SK-N-SH (cell line): Measurements from ENCODE around the gene MAS1L. TPM values are rescaled to one million over a fixed set of nuclear protein-coding genes. Genes with fewer than 3 reads are reported as not detected.
A peak's percentile ranks its signal among the peaks of the same experiment; 100 is the strongest.

Experiments
- CTCF ChIA-PET: fragments of 300-600, 350-600 bp; formaldehyde crosslinking; extraction: SDS; loops from one replicate; lab custom pipeline; 2021; lab: Yijun Ruan, JAX
- POLR2A ChIA-PET: fragments of 350-600 bp; sonication (Branson Sonifier 250); formaldehyde crosslinking; extraction: SDS; loops from one replicate; lab custom pipeline; 2020; ENCODE audit warnings: antibody characterized with exemption, inconsistent platforms; lab: Yijun Ruan, JAX
- DNase-seq: peaks from one replicate; pipeline ENCODE4 v3.0.0; 2012
- H2AFZ ChIP-seq: fragments of 200-600 bp; sonication (generic); 2 replicates; pipeline ENCODE4 v1.8.1; 2016; ENCODE audit warnings: antibody characterized with exemption, mild to moderate bottlenecking, low read depth
- H3F3A ChIP-seq: fragments of 200-600 bp; sonication (generic); replicated peaks from 2 replicates; pipeline ENCODE3; 2016; ENCODE audit warnings: antibody characterized with exemption, mild to moderate bottlenecking; ENCODE audit not compliant: insufficient read depth
- H3K27ac ChIP-seq, 2 experiments: fragments of 200-500 bp in 1 of 2; fragments of 200-600 bp in 1 of 2; sonication (Bioruptor generic) in 1 of 2; sonication (generic), shearing (Covaris generic) in 1 of 2; 2 replicates each; pipeline versions ENCODE4 v1.5.1 to v1.6.1; 2014 to 2016; ENCODE audit warnings: low read depth in 2 of 2, inconsistent platforms in 1 of 2, low read length in 1 of 2, mild to moderate bottlenecking in 1 of 2, mixed read lengths in 1 of 2
- H3K27me3 ChIP-seq: fragments of 200-600 bp; sonication (generic), shearing (Covaris generic); 2 replicates; pipeline ENCODE4 v1.6.1; 2016; ENCODE audit warnings: mixed run types; ENCODE audit not compliant: insufficient read depth
- H3K36me3 ChIP-seq, 2 experiments: fragments of 200-500 bp in 1 of 2; fragments of 200-600 bp in 1 of 2; sonication (Bioruptor generic) in 1 of 2; sonication (generic) in 1 of 2; replicated peaks in 1 of 2; 2 replicates each; pipeline versions ENCODE3 to v1.5.1; 2014 to 2016; ENCODE audit warnings: low read length in 1 of 2, mild to moderate bottlenecking in 1 of 2; ENCODE audit not compliant: insufficient read depth in 2 of 2, control insufficient read depth in 1 of 2
- H3K4me1 ChIP-seq, 2 experiments: fragments of 200-500 bp in 1 of 2; fragments of 200-600 bp in 1 of 2; sonication (Bioruptor generic) in 1 of 2; sonication (generic), shearing (Covaris generic) in 1 of 2; 2 replicates each; pipeline versions ENCODE4 v1.5.1 to v1.6.1; 2014 to 2016; ENCODE audit warnings: low read depth in 1 of 2, low read length in 1 of 2, mixed run types in 1 of 2; ENCODE audit not compliant: insufficient read depth in 2 of 2, control insufficient read depth in 1 of 2
- H3K4me2 ChIP-seq: fragments of 200-600 bp; sonication (generic), shearing (Covaris generic); 2 replicates; pipeline ENCODE4 v1.6.1; 2017; ENCODE audit warnings: mixed run types
- H3K4me3 ChIP-seq, 2 experiments: fragments of 200-500 bp in 1 of 2; fragments of 200-600 bp in 1 of 2; sonication (Bioruptor generic) in 1 of 2; sonication (generic), shearing (Covaris generic) in 1 of 2; 2 replicates each; pipeline versions ENCODE4 v1.5.1 to v1.8.1; 2014 to 2016; ENCODE audit warnings: low read depth in 2 of 2, inconsistent platforms in 1 of 2, low read length in 1 of 2, mild to moderate bottlenecking in 1 of 2, mixed read lengths in 1 of 2, moderate library complexity in 1 of 2
- H3K79me2 ChIP-seq: fragments of 200-600 bp; sonication (generic); 2 replicates; pipeline ENCODE4 v1.8.1; 2017; ENCODE audit warnings: mild to moderate bottlenecking; ENCODE audit not compliant: insufficient read depth
- H3K9ac ChIP-seq: fragments of 200-600 bp; sonication (generic); 2 replicates; pipeline ENCODE4 v1.6.1; 2017; ENCODE audit warnings: mixed run types
- H3K9me2 ChIP-seq: fragments of 200-600 bp; sonication (generic); 2 replicates; pipeline ENCODE4 v1.6.1; 2017; ENCODE audit warnings: mixed run types
- H3K9me3 ChIP-seq: fragments of 200-600 bp; sonication (generic); 2 replicates; pipeline ENCODE4 v1.6.1; 2017; ENCODE audit warnings: mixed run types, mild to moderate bottlenecking, moderate library complexity
- H4K20me1 ChIP-seq: fragments of 200-600 bp; sonication (generic); 2 replicates; pipeline ENCODE4 v1.6.1; 2017; ENCODE audit warnings: mild to moderate bottlenecking, mixed run types; ENCODE audit not compliant: insufficient read depth
- CHD2 ChIP-seq: fragments of 150-350 bp; IDR thresholded peaks from 2 replicates; pipeline ENCODE4 v1.6.1; 2018; ENCODE audit warnings: low read length; ENCODE audit not compliant: partially characterized antibody
- ELF1 ChIP-seq: IDR thresholded peaks from 2 replicates; pipeline ENCODE4 v1.4.0; 2012
- EZH2phosphoT487 ChIP-seq: fragments of 200-600 bp; sonication (generic); IDR thresholded peaks from 2 replicates; pipeline ENCODE4 v1.6.1; 2017; ENCODE audit warnings: low read depth, mixed run types, mild to moderate bottlenecking, antibody characterized with exemption, moderate library complexity, borderline replicate concordance
- FOSL2 ChIP-seq: IDR thresholded peaks from 2 replicates; pipeline ENCODE4 v1.4.0; 2012; ENCODE audit warnings: low read depth, mild to moderate bottlenecking, moderate library complexity, borderline replicate concordance
- GATA2 ChIP-seq: sonication (generic); formaldehyde crosslinking; IDR thresholded peaks from 2 replicates; pipeline ENCODE4 v1.5.0; 2020; ENCODE audit warnings: mild to moderate bottlenecking, missing genetic modification reagents
- MXI1 ChIP-seq: IDR thresholded peaks from 2 replicates; pipeline ENCODE4 v1.6.1; 2012; ENCODE audit warnings: mild to moderate bottlenecking, low read depth, low read length, improper control_type of control experiment
- POLR2AphosphoS5 ChIP-seq: IDR thresholded peaks from 2 replicates; pipeline ENCODE4 v1.6.1; 2012; ENCODE audit warnings: low read depth, low read length
- RXRA ChIP-seq: IDR thresholded peaks from 2 replicates; pipeline ENCODE4 v1.4.0; 2012; ENCODE audit warnings: low read depth, mild to moderate bottlenecking, borderline replicate concordance
- TAF1 ChIP-seq: IDR thresholded peaks from 2 replicates; pipeline ENCODE4 v1.6.1; 2012; ENCODE audit warnings: low read depth, mild to moderate bottlenecking, low read length, moderate library complexity, borderline replicate concordance
- YY1 ChIP-seq: IDR thresholded peaks from 2 replicates; pipeline ENCODE4 v1.4.0; 2012; ENCODE audit warnings: low read depth, mild to moderate bottlenecking
- WGBS: methylation state at CpG from one replicate; pipeline ENCODE4 v1.1.6; 2017; ENCODE audit warnings: low lambda C conversion rate; 5-methylcytosine and 5-hydroxymethylcytosine counted together
- polyA plus RNA-seq, 3 experiments: library from polyadenylated mRNA; depleted of rRNA; stranded (reverse); fragments of >200 nt; gene quantifications; 2 replicates each; pipeline ENCODE4 v1.2.3, GENCODE V29; 2012
- TF ChIP-seq, protein P1 (sequence below): IDR thresholded peaks from 2 replicates; pipeline ENCODE4 v1.6.1; 2012; ENCODE audit warnings: mild to moderate bottlenecking, low read depth, low read length, moderate library complexity
- TF ChIP-seq, protein P2 (sequence below): IDR thresholded peaks from 2 replicates; pipeline ENCODE4 v1.4.0; 2012; ENCODE audit warnings: low read depth
- TF ChIP-seq, protein P3 (sequence below): IDR thresholded peaks from 2 replicates; pipeline ENCODE4 v1.4.0; 2012; ENCODE audit warnings: low read depth, borderline replicate concordance
- TF ChIP-seq, protein P4 (sequence below): IDR thresholded peaks from 2 replicates; pipeline ENCODE4 v1.4.0; 2012; ENCODE audit warnings: low read depth, borderline replicate concordance
- TF ChIP-seq, protein P5 (sequence below): fragments of 150-350 bp; IDR thresholded peaks from 2 replicates; pipeline ENCODE4 v1.6.1; 2016; ENCODE audit warnings: mild to moderate bottlenecking, low read depth, low read length

The MAS1L gene
- polyA plus RNA-seq, 1 of the 3 experiments (the other 2 are of a cell fraction) = not detected

DNA sequence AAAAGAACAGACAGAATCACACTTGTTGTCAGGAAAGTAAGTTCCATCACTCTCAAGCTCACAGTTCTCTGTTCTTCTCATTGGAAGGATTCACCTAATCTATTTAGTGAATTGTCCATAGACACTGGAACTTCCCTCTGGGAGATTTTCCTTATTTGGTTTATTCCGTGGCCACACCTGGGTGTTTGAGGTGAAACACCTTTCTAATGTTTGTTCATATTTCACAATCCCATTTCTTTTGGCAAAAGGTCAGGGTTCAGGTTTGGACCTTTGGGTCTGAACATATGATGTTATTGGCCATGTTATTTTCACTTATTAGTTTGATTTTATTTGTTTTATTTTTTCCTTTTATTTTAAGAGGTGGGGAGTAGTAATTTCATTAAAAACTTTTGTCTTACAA lies 4.0 kb downstream of the MAS1L start:
- Histone ChIP-seq H3K4me1 (peaks cover 0 to 4% of the 10 kb centered on the region in 2 experiments; a peak in 1 of 4 replicates), H3K9me3 (no peaks in the 10 kb centered on the region), H2AFZ (no peak overlapping the region), H3K9me2 (no peaks in the 10 kb centered on the region), H3K27me3 (no peaks in the 10 kb centered on the region), H3K36me3 (no peaks in the 10 kb centered on the region), H3K9ac (no peak overlapping the region), H3K79me2 (no peaks in the 10 kb centered on the region), H3K4me2 (no peak overlapping the region), H3K27ac (peak overlapping the region in 1 of 2 experiments; percentile 58; a peak in 2 of 4 replicates), H4K20me1 (no peaks in the 10 kb centered on the region), H3K4me3 (no peak overlapping the region), H3F3A (peaks cover 11% of the 10 kb centered on the region)
- POLR2A ChIA-PET = no interaction called here
- 0% methylated on average over 1 of the region's 1 CpG for WGBS
- CTCF ChIA-PET = no interaction called here
- TF ChIP-seq YY1 (no peak), FOSL2 (no peak), CHD2 (no peak), TAF1 (no peak)
- TF ChIP-seq, protein P1, sequence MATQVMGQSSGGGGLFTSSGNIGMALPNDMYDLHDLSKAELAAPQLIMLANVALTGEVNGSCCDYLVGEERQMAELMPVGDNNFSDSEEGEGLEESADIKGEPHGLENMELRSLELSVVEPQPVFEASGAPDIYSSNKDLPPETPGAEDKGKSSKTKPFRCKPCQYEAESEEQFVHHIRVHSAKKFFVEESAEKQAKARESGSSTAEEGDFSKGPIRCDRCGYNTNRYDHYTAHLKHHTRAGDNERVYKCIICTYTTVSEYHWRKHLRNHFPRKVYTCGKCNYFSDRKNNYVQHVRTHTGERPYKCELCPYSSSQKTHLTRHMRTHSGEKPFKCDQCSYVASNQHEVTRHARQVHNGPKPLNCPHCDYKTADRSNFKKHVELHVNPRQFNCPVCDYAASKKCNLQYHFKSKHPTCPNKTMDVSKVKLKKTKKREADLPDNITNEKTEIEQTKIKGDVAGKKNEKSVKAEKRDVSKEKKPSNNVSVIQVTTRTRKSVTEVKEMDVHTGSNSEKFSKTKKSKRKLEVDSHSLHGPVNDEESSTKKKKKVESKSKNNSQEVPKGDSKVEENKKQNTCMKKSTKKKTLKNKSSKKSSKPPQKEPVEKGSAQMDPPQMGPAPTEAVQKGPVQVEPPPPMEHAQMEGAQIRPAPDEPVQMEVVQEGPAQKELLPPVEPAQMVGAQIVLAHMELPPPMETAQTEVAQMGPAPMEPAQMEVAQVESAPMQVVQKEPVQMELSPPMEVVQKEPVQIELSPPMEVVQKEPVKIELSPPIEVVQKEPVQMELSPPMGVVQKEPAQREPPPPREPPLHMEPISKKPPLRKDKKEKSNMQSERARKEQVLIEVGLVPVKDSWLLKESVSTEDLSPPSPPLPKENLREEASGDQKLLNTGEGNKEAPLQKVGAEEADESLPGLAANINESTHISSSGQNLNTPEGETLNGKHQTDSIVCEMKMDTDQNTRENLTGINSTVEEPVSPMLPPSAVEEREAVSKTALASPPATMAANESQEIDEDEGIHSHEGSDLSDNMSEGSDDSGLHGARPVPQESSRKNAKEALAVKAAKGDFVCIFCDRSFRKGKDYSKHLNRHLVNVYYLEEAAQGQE = no peak
- TF ChIP-seq, protein P2, sequence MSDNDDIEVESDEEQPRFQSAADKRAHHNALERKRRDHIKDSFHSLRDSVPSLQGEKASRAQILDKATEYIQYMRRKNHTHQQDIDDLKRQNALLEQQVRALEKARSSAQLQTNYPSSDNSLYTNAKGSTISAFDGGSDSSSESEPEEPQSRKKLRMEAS = no peak
- TF ChIP-seq, protein P3, sequence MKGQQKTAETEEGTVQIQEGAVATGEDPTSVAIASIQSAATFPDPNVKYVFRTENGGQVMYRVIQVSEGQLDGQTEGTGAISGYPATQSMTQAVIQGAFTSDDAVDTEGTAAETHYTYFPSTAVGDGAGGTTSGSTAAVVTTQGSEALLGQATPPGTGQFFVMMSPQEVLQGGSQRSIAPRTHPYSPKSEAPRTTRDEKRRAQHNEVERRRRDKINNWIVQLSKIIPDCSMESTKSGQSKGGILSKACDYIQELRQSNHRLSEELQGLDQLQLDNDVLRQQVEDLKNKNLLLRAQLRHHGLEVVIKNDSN = no peak
- DNase-seq = no peak

DNA sequence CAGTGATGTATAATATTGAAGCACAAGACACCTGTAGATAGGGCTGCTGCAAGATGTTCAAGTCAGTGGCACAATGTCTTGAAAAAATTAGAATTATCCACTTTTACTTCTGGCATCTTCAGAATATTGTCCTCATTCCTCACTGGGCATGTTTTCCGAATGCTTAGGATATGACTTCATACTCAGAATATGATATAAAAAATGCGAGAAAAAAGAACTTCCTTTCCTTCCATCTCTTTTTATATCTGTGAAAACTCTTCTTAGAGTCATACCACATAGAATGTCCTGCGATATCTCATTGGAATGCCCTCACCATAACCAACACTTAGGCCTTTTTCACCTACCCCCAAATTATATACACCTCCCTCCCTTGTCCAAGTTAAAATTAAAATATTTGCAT lies 4.6 kb downstream of the MAS1L start:
- Histone ChIP-seq H3K79me2 (no peaks in the 10 kb centered on the region), H4K20me1 (no peaks in the 10 kb centered on the region), H3K9me2 (no peaks in the 10 kb centered on the region), H3F3A (peaks cover 11% of the 10 kb centered on the region), H2AFZ (no peak overlapping the region; the same call in 1 of the 2 replicates), H3K9ac (no peak overlapping the region), H3K4me2 (no peak overlapping the region), H3K27ac (peak overlapping the region in 1 of 2 experiments; percentile 58; a peak in 2 of 4 replicates), H3K27me3 (no peaks in the 10 kb centered on the region), H3K36me3 (no peaks in the 10 kb centered on the region), H3K4me1 (peaks cover 0 to 4% of the 10 kb centered on the region in 2 experiments; a peak in 1 of 4 replicates), H3K4me3 (no peak overlapping the region), H3K9me3 (no peaks in the 10 kb centered on the region)
- 2% methylated on average over 3 of the region's 3 CpGs for WGBS
- CTCF ChIA-PET = no interaction called here
- POLR2A ChIA-PET = no interaction called here
- DNase-seq = no peak
- TF ChIP-seq ELF1 = no peak
- TF ChIP-seq, protein P4, sequence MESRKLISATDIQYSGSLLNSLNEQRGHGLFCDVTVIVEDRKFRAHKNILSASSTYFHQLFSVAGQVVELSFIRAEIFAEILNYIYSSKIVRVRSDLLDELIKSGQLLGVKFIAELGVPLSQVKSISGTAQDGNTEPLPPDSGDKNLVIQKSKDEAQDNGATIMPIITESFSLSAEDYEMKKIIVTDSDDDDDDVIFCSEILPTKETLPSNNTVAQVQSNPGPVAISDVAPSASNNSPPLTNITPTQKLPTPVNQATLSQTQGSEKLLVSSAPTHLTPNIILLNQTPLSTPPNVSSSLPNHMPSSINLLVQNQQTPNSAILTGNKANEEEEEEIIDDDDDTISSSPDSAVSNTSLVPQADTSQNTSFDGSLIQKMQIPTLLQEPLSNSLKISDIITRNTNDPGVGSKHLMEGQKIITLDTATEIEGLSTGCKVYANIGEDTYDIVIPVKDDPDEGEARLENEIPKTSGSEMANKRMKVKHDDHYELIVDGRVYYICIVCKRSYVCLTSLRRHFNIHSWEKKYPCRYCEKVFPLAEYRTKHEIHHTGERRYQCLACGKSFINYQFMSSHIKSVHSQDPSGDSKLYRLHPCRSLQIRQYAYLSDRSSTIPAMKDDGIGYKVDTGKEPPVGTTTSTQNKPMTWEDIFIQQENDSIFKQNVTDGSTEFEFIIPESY = no peak
- no peak for TF ChIP-seq FOSL2
- TF ChIP-seq MXI1 = no peak
- TF ChIP-seq POLR2AphosphoS5 = no peak
- no peak for TF ChIP-seq YY1
- TF ChIP-seq, protein P5, sequence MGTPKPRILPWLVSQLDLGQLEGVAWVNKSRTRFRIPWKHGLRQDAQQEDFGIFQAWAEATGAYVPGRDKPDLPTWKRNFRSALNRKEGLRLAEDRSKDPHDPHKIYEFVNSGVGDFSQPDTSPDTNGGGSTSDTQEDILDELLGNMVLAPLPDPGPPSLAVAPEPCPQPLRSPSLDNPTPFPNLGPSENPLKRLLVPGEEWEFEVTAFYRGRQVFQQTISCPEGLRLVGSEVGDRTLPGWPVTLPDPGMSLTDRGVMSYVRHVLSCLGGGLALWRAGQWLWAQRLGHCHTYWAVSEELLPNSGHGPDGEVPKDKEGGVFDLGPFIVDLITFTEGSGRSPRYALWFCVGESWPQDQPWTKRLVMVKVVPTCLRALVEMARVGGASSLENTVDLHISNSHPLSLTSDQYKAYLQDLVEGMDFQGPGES = no peak
- TF ChIP-seq EZH2phosphoT487 = no peak
- TF ChIP-seq GATA2 (CRISPR knock-in tag) = no peak
- no peak for TF ChIP-seq RXRA
- TF ChIP-seq, protein P1 = no peak
